Measurements from ENCODE around the gene TNNI2.

GRCh38 chr11:1864831-1865665, 26.3 kb downstream of the TNNI2 start:
- TF ChIP-seq CTCF (IDR thresholded peaks at IDR 0.05; ENCODE audit: borderline replicate concordance, extremely low read depth, low read length, poor library complexity, severe bottlenecking) (no peak), EZH2 (IDR thresholded peaks at IDR 0.05; ENCODE audit: borderline replicate concordance, low read depth, low read length, severe bottlenecking) (no peak)

Data from DND-41 (cell line).